NCI-H774 (cell line): ENCODE measurements around the gene MSI2.
"Not testable (repeated sequence)": the region's sequence is repeated elsewhere in the genome, so short reads cannot be mapped to it uniquely, and the experiment has no call there.

Experiments
- DNase-seq: peaks from one replicate; lab custom pipeline; 2025; lab: John Stamatoyannopoulos, UW

Gene MSI2

GRCh38 chr17:57619061-57619937 is 363.0 kb downstream of the MSI2 start:
- DNase-seq: no peak

- DNase-seq: no peak
Observed at GRCh38 chr17:57620576-57620975, 364.3 kb downstream of the MSI2 start.

- not testable (repeated sequence) for DNase-seq
Observed at GRCh38 chr17:57621791-57622190, 365.5 kb downstream of the MSI2 start.

GRCh38 chr17:57622306-57622682 is 366.0 kb downstream of the MSI2 start:
- DNase-seq: no peak

GRCh38 chr17:57622683-57623433 is 366.5 kb downstream of the MSI2 start:
- no peak for DNase-seq

GRCh38 chr17:57623620-57624019 is 367.3 kb downstream of the MSI2 start:
- DNase-seq: no peak

- no peak for DNase-seq
Observed at GRCh38 chr17:57624386-57624785, 368.1 kb downstream of the MSI2 start.

GRCh38 chr17:57625511-57625910 is 369.2 kb downstream of the MSI2 start:
- DNase-seq: no peak

- no peak for DNase-seq
Observed at GRCh38 chr17:57625957-57626356, 369.6 kb downstream of the MSI2 start.

GRCh38 chr17:57626520-57627210 is 370.3 kb downstream of the MSI2 start:
- DNase-seq: no peak

GRCh38 chr17:57627591-57627990 is 371.3 kb downstream of the MSI2 start:
- DNase-seq: no peak

GRCh38 chr17:57628421-57628820 is 372.1 kb downstream of the MSI2 start:
- DNase-seq: no peak

- DNase-seq: no peak
Observed at GRCh38 chr17:57629470-57629869, 373.1 kb downstream of the MSI2 start.

GRCh38 chr17:57629886-57630285 is 373.6 kb downstream of the MSI2 start:
- DNase-seq: no peak

- no peak for DNase-seq
Observed at GRCh38 chr17:57630736-57631135, 374.4 kb downstream of the MSI2 start.

- no peak for DNase-seq
Observed at GRCh38 chr17:57631871-57632270, 375.5 kb downstream of the MSI2 start.

- no peak for DNase-seq
Observed at GRCh38 chr17:57632294-57632693, 376.0 kb downstream of the MSI2 start.

GRCh38 chr17:57633236-57633635 is 376.9 kb downstream of the MSI2 start:
- no peak for DNase-seq

- no peak for DNase-seq
Observed at GRCh38 chr17:57634713-57635465, 378.6 kb downstream of the MSI2 start.

GRCh38 chr17:57636274-57636673 is 380.0 kb downstream of the MSI2 start:
- no peak for DNase-seq

- no peak for DNase-seq
Observed at GRCh38 chr17:57636985-57637665, 380.8 kb downstream of the MSI2 start.
